ENCODE results near the gene IL17B. TPM values are rescaled to one million over a fixed set of nuclear protein-coding genes. Genes with fewer than 3 reads are reported as not detected.

The IL17B gene
- total RNA-seq, 1 experiment from 2014 or later = not detected

GRCh38 chr5:149379818-149380374 lies 804 bp upstream of the IL17B start:
- 0 out of 2 replicates have a peak, but pooled peaks cover 4% of the 10 kb centered on the region for H3K9me3 Mint-ChIP-seq
- ChIA-PET CTCF (interaction anchor here (0.7 to 1.9 kb wide), 8 partner anchors 9 to 54 kb away, joined by 3 to 9 read pairs (median 3); partner anchors contain the start of gene PCYOX1L), POLR2A (no interaction called here)
- H3K4me1 Mint-ChIP-seq = peaks cover 9% of the 10 kb centered on the region
- DNase-seq (ENCODE audit: low spot score) = no peak
- TF ChIP-seq ATF1 (CRISPR knock-in tag; IDR thresholded peaks at IDR 0.05) (no peak), OVOL2 (CRISPR knock-in tag; IDR thresholded peaks at IDR 0.05; ENCODE audit: borderline replicate concordance) (no peak), ZNF121 (CRISPR knock-in tag; IDR thresholded peaks at IDR 0.05) (no peak), E2F1 (CRISPR knock-in tag; IDR thresholded peaks at IDR 0.05) (no peak), ZSCAN18 (CRISPR knock-in tag; IDR thresholded peaks at IDR 0.05) (no peak), ZNF232 (CRISPR knock-in tag; IDR thresholded peaks at IDR 0.05) (no peak), E2F4 (CRISPR knock-in tag; IDR thresholded peaks at IDR 0.05; ENCODE audit: borderline replicate concordance, low read depth) (no peak), JUN (CRISPR knock-in tag; IDR thresholded peaks at IDR 0.05) (no peak), CTCF (IDR thresholded peaks at IDR 0.05) (no peak), ZBTB21 (CRISPR knock-in tag; IDR thresholded peaks at IDR 0.05; ENCODE audit: borderline replicate concordance) (no peak), RELA (CRISPR knock-in tag; IDR thresholded peaks at IDR 0.05; ENCODE audit: borderline replicate concordance) (no peak)
- TF ChIP-seq, protein P1, sequence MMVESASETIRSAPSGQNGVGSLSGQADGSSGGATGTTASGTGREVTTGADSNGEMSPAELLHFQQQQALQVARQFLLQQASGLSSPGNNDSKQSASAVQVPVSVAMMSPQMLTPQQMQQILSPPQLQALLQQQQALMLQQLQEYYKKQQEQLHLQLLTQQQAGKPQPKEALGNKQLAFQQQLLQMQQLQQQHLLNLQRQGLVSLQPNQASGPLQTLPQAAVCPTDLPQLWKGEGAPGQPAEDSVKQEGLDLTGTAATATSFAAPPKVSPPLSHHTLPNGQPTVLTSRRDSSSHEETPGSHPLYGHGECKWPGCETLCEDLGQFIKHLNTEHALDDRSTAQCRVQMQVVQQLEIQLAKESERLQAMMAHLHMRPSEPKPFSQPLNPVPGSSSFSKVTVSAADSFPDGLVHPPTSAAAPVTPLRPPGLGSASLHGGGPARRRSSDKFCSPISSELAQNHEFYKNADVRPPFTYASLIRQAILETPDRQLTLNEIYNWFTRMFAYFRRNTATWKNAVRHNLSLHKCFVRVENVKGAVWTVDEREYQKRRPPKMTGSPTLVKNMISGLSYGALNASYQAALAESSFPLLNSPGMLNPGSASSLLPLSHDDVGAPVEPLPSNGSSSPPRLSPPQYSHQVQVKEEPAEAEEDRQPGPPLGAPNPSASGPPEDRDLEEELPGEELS (CRISPR knock-in tag; IDR thresholded peaks at IDR 0.05) = no peak
- TF ChIP-seq, protein P2, sequence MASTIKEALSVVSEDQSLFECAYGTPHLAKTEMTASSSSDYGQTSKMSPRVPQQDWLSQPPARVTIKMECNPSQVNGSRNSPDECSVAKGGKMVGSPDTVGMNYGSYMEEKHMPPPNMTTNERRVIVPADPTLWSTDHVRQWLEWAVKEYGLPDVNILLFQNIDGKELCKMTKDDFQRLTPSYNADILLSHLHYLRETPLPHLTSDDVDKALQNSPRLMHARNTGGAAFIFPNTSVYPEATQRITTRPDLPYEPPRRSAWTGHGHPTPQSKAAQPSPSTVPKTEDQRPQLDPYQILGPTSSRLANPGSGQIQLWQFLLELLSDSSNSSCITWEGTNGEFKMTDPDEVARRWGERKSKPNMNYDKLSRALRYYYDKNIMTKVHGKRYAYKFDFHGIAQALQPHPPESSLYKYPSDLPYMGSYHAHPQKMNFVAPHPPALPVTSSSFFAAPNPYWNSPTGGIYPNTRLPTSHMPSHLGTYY (CRISPR knock-in tag; IDR thresholded peaks at IDR 0.05) = no peak
- no peak overlapping the region for H3K27ac Mint-ChIP-seq
- H3K4me3 Mint-ChIP-seq = no peak overlapping the region
- no peaks in the 10 kb centered on the region for H3K27me3 Mint-ChIP-seq (ENCODE audit: low read depth)
- no peaks in the 10 kb centered on the region for H3K36me3 Mint-ChIP-seq
- ATAC-seq = no peak

- ATAC-seq = no peak
- peak overlapping the region; percentile 49 for H3K27ac Mint-ChIP-seq
- TF ChIP-seq TCF7 (CRISPR knock-in tag; IDR thresholded peaks at IDR 0.05; ENCODE audit: low read depth) = no peak
- TF ChIP-seq, protein P3, sequence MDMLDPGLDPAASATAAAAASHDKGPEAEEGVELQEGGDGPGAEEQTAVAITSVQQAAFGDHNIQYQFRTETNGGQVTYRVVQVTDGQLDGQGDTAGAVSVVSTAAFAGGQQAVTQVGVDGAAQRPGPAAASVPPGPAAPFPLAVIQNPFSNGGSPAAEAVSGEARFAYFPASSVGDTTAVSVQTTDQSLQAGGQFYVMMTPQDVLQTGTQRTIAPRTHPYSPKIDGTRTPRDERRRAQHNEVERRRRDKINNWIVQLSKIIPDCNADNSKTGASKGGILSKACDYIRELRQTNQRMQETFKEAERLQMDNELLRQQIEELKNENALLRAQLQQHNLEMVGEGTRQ (CRISPR knock-in tag; IDR thresholded peaks at IDR 0.05) = no peak
- TF ChIP-seq, protein P4, sequence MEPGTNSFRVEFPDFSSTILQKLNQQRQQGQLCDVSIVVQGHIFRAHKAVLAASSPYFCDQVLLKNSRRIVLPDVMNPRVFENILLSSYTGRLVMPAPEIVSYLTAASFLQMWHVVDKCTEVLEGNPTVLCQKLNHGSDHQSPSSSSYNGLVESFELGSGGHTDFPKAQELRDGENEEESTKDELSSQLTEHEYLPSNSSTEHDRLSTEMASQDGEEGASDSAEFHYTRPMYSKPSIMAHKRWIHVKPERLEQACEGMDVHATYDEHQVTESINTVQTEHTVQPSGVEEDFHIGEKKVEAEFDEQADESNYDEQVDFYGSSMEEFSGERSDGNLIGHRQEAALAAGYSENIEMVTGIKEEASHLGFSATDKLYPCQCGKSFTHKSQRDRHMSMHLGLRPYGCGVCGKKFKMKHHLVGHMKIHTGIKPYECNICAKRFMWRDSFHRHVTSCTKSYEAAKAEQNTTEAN (CRISPR knock-in tag; IDR thresholded peaks at IDR 0.05) = no peak
- no peak for TF ChIP-seq GRHL2 (CRISPR knock-in tag; IDR thresholded peaks at IDR 0.05; ENCODE audit: insufficient replicate concordance, severe bottlenecking)
- TF ChIP-seq E2F5 (CRISPR knock-in tag; IDR thresholded peaks at IDR 0.05) = no peak
- TF ChIP-seq ZNF263 (CRISPR knock-in tag; IDR thresholded peaks at IDR 0.05; ENCODE audit: low read depth) = no peak
- no peak for TF ChIP-seq TEAD4 (CRISPR knock-in tag; IDR thresholded peaks at IDR 0.05)
- no peak for TF ChIP-seq FOXP1 (CRISPR knock-in tag; IDR thresholded peaks at IDR 0.05; ENCODE audit: borderline replicate concordance)
Measured at GRCh38 chr5:149378241-149378820, 761 bp downstream of the IL17B start.

More at GRCh38 chr5:149378241-149378820, 761 bp downstream of the IL17B start:
- CTCF ChIA-PET = interaction anchor here (0.8 to 1.9 kb wide), 6 partner anchors 7 to 62 kb away, joined by 3 to 9 read pairs (median 4); no protein-coding TSS in a partner anchor
- peaks cover 9% of the 10 kb centered on the region for H3K4me1 Mint-ChIP-seq
- no peaks in the 10 kb centered on the region for H3K27me3 Mint-ChIP-seq (ENCODE audit: low read depth)
- H3K4me3 Mint-ChIP-seq = no peak overlapping the region
- POLR2A ChIA-PET = no interaction called here
- H3K9me3 Mint-ChIP-seq = 0 out of 2 replicates have a peak, but pooled peaks cover 4% of the 10 kb centered on the region
- H3K36me3 Mint-ChIP-seq = no peaks in the 10 kb centered on the region
- DNase-seq (ENCODE audit: low spot score) = no peak
